Fibroblast of mammary gland (primary cell): Measurements from ENCODE around the gene RBSN.

Experiments
- DNase-seq: peaks from one replicate; pipeline ENCODE4 v3.0.0-alpha.2; 2010; ENCODE audit warnings: low read depth
- H3K4me3 ChIP-seq: 2 replicates; pipeline ENCODE4 v1.5.1; 2011; ENCODE audit warnings: low read depth, mild to moderate bottlenecking, low read length, moderate library complexity; ENCODE audit not compliant: control insufficient read depth
- TF ChIP-seq, protein P1 (sequence below): conservative IDR thresholded peaks from 2 replicates; pipeline ENCODE4 v1.5.1; 2011; ENCODE audit warnings: low read depth, low read length, inconsistent platforms; ENCODE audit not compliant: control insufficient read depth, insufficient read depth

RBSN gene

DNA sequence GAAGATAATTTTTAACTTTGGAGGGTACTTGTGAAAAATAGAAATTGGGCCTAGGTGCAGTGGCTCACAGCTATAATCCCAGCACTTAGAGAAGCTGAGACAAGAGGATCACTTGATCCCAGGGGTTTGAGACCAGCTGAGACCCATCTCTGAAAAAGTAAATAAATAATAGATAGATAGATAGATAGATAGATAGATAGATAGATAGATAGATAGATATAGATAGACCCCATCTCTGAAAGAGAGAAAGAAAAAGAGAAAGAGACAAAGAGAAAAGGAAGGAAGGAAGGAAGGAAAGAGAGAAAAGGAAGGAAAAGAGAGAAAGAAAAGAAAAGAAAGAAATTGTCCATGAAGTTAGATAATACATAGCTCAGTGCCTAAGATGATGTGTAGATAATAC lies 69.3 kb downstream of the RBSN start:
- no peak for DNase-seq
- TF ChIP-seq, protein P1, sequence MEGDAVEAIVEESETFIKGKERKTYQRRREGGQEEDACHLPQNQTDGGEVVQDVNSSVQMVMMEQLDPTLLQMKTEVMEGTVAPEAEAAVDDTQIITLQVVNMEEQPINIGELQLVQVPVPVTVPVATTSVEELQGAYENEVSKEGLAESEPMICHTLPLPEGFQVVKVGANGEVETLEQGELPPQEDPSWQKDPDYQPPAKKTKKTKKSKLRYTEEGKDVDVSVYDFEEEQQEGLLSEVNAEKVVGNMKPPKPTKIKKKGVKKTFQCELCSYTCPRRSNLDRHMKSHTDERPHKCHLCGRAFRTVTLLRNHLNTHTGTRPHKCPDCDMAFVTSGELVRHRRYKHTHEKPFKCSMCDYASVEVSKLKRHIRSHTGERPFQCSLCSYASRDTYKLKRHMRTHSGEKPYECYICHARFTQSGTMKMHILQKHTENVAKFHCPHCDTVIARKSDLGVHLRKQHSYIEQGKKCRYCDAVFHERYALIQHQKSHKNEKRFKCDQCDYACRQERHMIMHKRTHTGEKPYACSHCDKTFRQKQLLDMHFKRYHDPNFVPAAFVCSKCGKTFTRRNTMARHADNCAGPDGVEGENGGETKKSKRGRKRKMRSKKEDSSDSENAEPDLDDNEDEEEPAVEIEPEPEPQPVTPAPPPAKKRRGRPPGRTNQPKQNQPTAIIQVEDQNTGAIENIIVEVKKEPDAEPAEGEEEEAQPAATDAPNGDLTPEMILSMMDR = no peak
- no peak overlapping the region for H3K4me3 ChIP-seq

DNA sequence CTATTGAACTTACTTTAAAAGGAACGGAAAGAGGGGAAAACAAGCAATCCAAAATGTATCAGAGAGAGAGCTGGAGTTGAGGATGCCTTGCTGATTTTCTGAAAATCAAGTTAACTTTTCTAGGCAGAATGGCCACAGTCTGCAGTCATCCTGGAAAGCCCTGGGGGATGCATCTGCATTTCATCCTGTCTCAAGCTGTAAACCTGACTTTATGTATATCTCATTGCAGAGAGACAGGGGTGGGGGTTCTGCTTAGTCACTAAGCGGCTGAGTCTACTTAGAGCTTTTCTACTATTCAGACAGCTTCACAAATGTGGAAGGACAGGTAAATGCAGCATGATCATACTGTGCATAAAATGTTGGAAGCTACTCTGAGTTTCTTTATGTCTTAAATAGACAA lies 75.2 kb downstream of the RBSN start:
- TF ChIP-seq, protein P1 = no peak
- DNase-seq = no peak
- no peak overlapping the region for H3K4me3 ChIP-seq

DNA sequence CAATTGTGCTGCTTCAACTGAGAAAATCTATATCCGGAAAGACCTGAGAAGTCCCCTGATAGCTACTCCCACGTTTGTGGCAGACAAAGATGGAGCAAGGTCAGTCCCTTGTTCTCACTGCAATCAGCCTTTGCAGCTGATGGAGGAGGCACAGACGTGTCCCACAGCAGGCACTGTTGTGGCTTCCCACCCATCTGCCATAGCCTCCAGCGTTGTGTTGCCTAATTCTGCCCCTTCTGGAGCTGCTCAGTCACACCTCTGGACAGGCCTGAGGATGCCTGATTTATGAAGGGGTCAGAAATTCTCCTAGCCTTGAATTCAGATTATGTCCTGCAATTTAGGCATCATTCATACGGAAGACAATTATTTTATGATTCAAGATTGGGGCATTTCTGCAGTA lies 75.7 kb downstream of the RBSN start:
- no peak overlapping the region for H3K4me3 ChIP-seq
- TF ChIP-seq, protein P1 = no peak
- no peak for DNase-seq
